ENCODE results near the gene PSMB7.

GRCh38 chr9:124345751-124346281 is 69.4 kb downstream of the PSMB7 start:
- TF ChIP-seq POLR2A (IDR thresholded peaks at IDR 0.05; ENCODE audit: extremely low read depth, insufficient read length) (no peak), MAX (IDR thresholded peaks at IDR 0.05; ENCODE audit: low read depth, low read length) (no peak), CTCF (IDR thresholded peaks at IDR 0.05; ENCODE audit: low read depth, low read length) (no peak), MYC (IDR thresholded peaks at IDR 0.05; ENCODE audit: low read depth, low read length) (no peak)

All from NB4 (cell line).